Measurements from ENCODE around the gene TBC1D32. TPM values are rescaled to one million over a fixed set of nuclear protein-coding genes. Genes with fewer than 3 reads are reported as not detected.

Gene TBC1D32
- total RNA-seq, 1 experiment from 2014 or later, result 9.0 TPM

GRCh38 chr6:121383478-121383877, 49.2 kb upstream of the TBC1D32 start:
- Histone ChIP-seq H3K18ac (ENCODE audit: insufficient read length, low read depth, low read length) (no peak overlapping the region), H4K5ac (ENCODE audit: insufficient read length, low read depth, low read length) (no peak overlapping the region)
- WGBS (ENCODE audit: extremely low coverage, insufficient read length, low lambda C conversion rate), result no CpG with 5 or more reads among the region's 2 CpGs

More at GRCh38 chr6:121383478-121383877, 49.2 kb upstream of the TBC1D32 start:
- H3K27ac Mint-ChIP-seq, result no peak overlapping the region
- Histone ChIP-seq H3K79me1 (ENCODE audit: insufficient read depth, low read depth, low read length, poor library complexity, severe bottlenecking) (no peaks in the 10 kb centered on the region), H3K27ac (ENCODE audit: insufficient read length, low read depth, low read length) (no peak overlapping the region), H3K23me2 (ENCODE audit: insufficient read length, low read depth, low read length, poor library complexity, severe bottlenecking) (no peaks in the 10 kb centered on the region), H3K9me3 (ENCODE audit: control insufficient read depth, low read depth, low read length) (no peaks in the 10 kb centered on the region), H2BK15ac (ENCODE audit: low read depth, low read length) (no peak overlapping the region), H3K4me1 (ENCODE audit: insufficient read depth, low read length) (no peaks in the 10 kb centered on the region), H2BK20ac (ENCODE audit: low read depth, low read length, poor library complexity, severe bottlenecking) (no peak overlapping the region), H2AK5ac (ENCODE audit: insufficient read length, low read length) (no peak overlapping the region), H4K91ac (ENCODE audit: insufficient read length, low read depth, low read length) (no peak overlapping the region), H3K9ac (ENCODE audit: extremely low read depth, insufficient read length, low read length) (no peak overlapping the region), H3K56ac (ENCODE audit: insufficient read length, low read depth, low read length) (no peak overlapping the region), H2AFZ (ENCODE audit: low read length) (no peak overlapping the region), H3K79me2 (ENCODE audit: insufficient read depth, low read length) (no peaks in the 10 kb centered on the region), H3T11ph (ENCODE audit: low read length) (no peak overlapping the region), H3K27me3 (ENCODE audit: insufficient read depth, low read length) (no peaks in the 10 kb centered on the region), H2BK5ac (ENCODE audit: insufficient read length, low read length) (no peak overlapping the region), H3K14ac (ENCODE audit: insufficient read depth, low read length) (no peak overlapping the region), H3K4ac (ENCODE audit: low read depth, low read length) (no peak overlapping the region), H3K4me2 (ENCODE audit: insufficient read depth, insufficient read length, low read length) (no peak overlapping the region), H4K8ac (replicated peaks; ENCODE audit: insufficient read length, low read depth, low read length) (no peak overlapping the region), H3K23ac (ENCODE audit: insufficient read length, low read depth, low read length) (no peak overlapping the region), H2BK12ac (ENCODE audit: insufficient read length, low read depth, low read length) (no peak overlapping the region), H4K20me1 (ENCODE audit: control insufficient read depth, insufficient read depth, insufficient read length) (no peaks in the 10 kb centered on the region), H2BK120ac (ENCODE audit: low read depth, low read length, poor library complexity, severe bottlenecking) (no peak overlapping the region)
- no peak overlapping the region for H3K4me3 Mint-ChIP-seq
- TF ChIP-seq CTCF (conservative IDR thresholded peaks at IDR 0.05), result no peak
- no peaks in the 10 kb centered on the region for H3K4me1 Mint-ChIP-seq
- H3K27me3 Mint-ChIP-seq (ENCODE audit: low read depth), result no peaks in the 10 kb centered on the region
- no peaks in the 10 kb centered on the region; a peak in 1 of 7 replicates for H3K36me3 Mint-ChIP-seq (ENCODE audit: insufficient read depth in 1 of 3, low read depth in 3 of 3)
- no peaks in the 10 kb centered on the region for H3K9me3 Mint-ChIP-seq
- DNase-seq, result no peak
